ENCODE data around the gene CAMK2B.

CAMK2B gene

GRCh38 chr7:44308596-44309270 lies 16.7 kb downstream of the CAMK2B start:
- no peak for DNase-seq (ENCODE audit: low spot score)

GRCh38 chr7:44307905-44308595 lies 17.3 kb downstream of the CAMK2B start:
- no peak for DNase-seq (ENCODE audit: low spot score)

GRCh38 chr7:44307301-44307900 lies 18.0 kb downstream of the CAMK2B start:
- DNase-seq (ENCODE audit: low spot score): no peak

GRCh38 chr7:44306606-44307005 lies 18.8 kb downstream of the CAMK2B start:
- no peak for DNase-seq (ENCODE audit: low spot score)

- no peak for DNase-seq (ENCODE audit: low spot score)
Observed at GRCh38 chr7:44305564-44306507, 19.6 kb downstream of the CAMK2B start.

- no peak for DNase-seq (ENCODE audit: low spot score)
Observed at GRCh38 chr7:44294325-44295069, 30.9 kb downstream of the CAMK2B start.

GRCh38 chr7:44293561-44294324 lies 31.7 kb downstream of the CAMK2B start:
- no peak for DNase-seq (ENCODE audit: low spot score)

- no peak for DNase-seq (ENCODE audit: low spot score)
Observed at GRCh38 chr7:44292876-44293560, 32.4 kb downstream of the CAMK2B start.

GRCh38 chr7:44292420-44292817 lies 33.0 kb downstream of the CAMK2B start:
- DNase-seq (ENCODE audit: low spot score): no peak

- DNase-seq (ENCODE audit: low spot score): no peak
Observed at GRCh38 chr7:44291733-44292419, 33.5 kb downstream of the CAMK2B start.

GRCh38 chr7:44291066-44291732 lies 34.2 kb downstream of the CAMK2B start:
- DNase-seq (ENCODE audit: low spot score): no peak

GRCh38 chr7:44290252-44290620 lies 35.2 kb downstream of the CAMK2B start:
- DNase-seq (ENCODE audit: low spot score): no peak

GRCh38 chr7:44289341-44290251 lies 35.8 kb downstream of the CAMK2B start:
- DNase-seq (ENCODE audit: low spot score): no peak

- DNase-seq (ENCODE audit: low spot score): no peak
Observed at GRCh38 chr7:44288811-44289340, 36.5 kb downstream of the CAMK2B start.

- no peak for DNase-seq (ENCODE audit: low spot score)
Observed at GRCh38 chr7:44288381-44288685, 37.1 kb downstream of the CAMK2B start.

GRCh38 chr7:44287488-44288380 lies 37.7 kb downstream of the CAMK2B start:
- no peak for DNase-seq (ENCODE audit: low spot score)

All from CD4-positive, alpha-beta T cell treated with Interleukin-15 for 4 hours (primary cell).